H1 (cell line): ENCODE data around the gene SLC39A11. TPM values are rescaled to one million over a fixed set of nuclear protein-coding genes. Genes with fewer than 3 reads are reported as not detected.

ENCODE experiments used
- CTCF ChIA-PET: fragments of 300-600 bp; sonication (Branson Sonifier 250); formaldehyde crosslinking; loops from one replicate; lab custom pipeline; 2021; ENCODE audit not compliant: partially characterized antibody; lab: Charles Lee
- POLR2A ChIA-PET: fragments of 300-600 bp; sonication (Branson Sonifier 250); formaldehyde crosslinking; loops from one replicate; lab custom pipeline; 2021; ENCODE audit warnings: inconsistent platforms; ENCODE audit not compliant: partially characterized antibody; lab: Charles Lee
- DNase-seq, 2 experiments: peaks; one replicate each; pipeline versions ENCODE4 v3.0.0 to v3.0.0-alpha.2; 2010 to 2022; ENCODE audit warnings: low spot score in 2 of 2, low read depth in 1 of 2, mixed read lengths in 1 of 2
- FAIRE-seq: peaks from 2 replicates; lab custom pipeline; 2011; peaks lifted over from hg19 to GRCh38; lab: Jason Lieb, UNC
- H2AFZ ChIP-seq: 2 replicates; pipeline ENCODE4 v1.8.1; 2012; ENCODE audit warnings: low read length, inconsistent platforms
- H2AK5ac ChIP-seq: 2 replicates; pipeline ENCODE4 v1.6.1; 2013; ENCODE audit warnings: low read depth, low read length
- H2BK120ac ChIP-seq: replicated peaks from 2 replicates; pipeline ENCODE3; 2013; ENCODE audit warnings: low read depth, low read length, inconsistent platforms
- H2BK12ac ChIP-seq: 2 replicates; pipeline ENCODE4 v1.6.1; 2013; ENCODE audit warnings: low read depth, low read length
- H2BK15ac ChIP-seq: 2 replicates; pipeline ENCODE4 v1.6.1; 2013; ENCODE audit warnings: low read length
- H2BK20ac ChIP-seq: 2 replicates; pipeline ENCODE4 v1.6.1; 2013; ENCODE audit warnings: low read length
- H2BK5ac ChIP-seq: 2 replicates; pipeline ENCODE4 v1.6.1; 2013; ENCODE audit warnings: low read depth, low read length
- H3K14ac ChIP-seq: 2 replicates; pipeline ENCODE4 v1.6.1; 2013; ENCODE audit warnings: inconsistent platforms; ENCODE audit not compliant: insufficient read length
- H3K18ac ChIP-seq: 2 replicates; pipeline ENCODE4 v1.6.1; 2013; ENCODE audit warnings: low read length; ENCODE audit errors: extremely low read depth
- H3K23ac ChIP-seq: 2 replicates; pipeline ENCODE4 v1.6.1; 2013; ENCODE audit warnings: inconsistent platforms; ENCODE audit not compliant: insufficient read length
- H3K23me2 ChIP-seq: 2 replicates; pipeline ENCODE4 v1.6.1; 2013; ENCODE audit warnings: low read depth, low read length
- H3K27ac ChIP-seq: 2 replicates; pipeline ENCODE4 v1.6.1; 2011; ENCODE audit warnings: low read depth, low read length, inconsistent platforms
- H3K27me3 ChIP-seq, 4 experiments: replicated peaks in 1 of 4; 1 replicate in 1 of 4; 2 replicates in 3 of 4; pipeline versions ENCODE4 v1.6.1 to v1.8.1; 2011 to 2013; ENCODE audit warnings: low read length in 3 of 4, mild to moderate bottlenecking in 3 of 4, inconsistent platforms in 2 of 4, mixed read lengths in 2 of 4, moderate library complexity in 1 of 4; ENCODE audit not compliant: control insufficient read depth in 3 of 4, insufficient read depth in 3 of 4; ENCODE audit errors: extremely low read depth in 1 of 4
- H3K36me3 ChIP-seq, 4 experiments: 2 replicates each; pipeline versions ENCODE4 v1.6.1 to v1.8.1; 2011 to 2013; ENCODE audit warnings: mild to moderate bottlenecking in 4 of 4, low read length in 3 of 4, moderate library complexity in 2 of 4, control low read depth in 1 of 4, inconsistent platforms in 1 of 4; ENCODE audit not compliant: insufficient read depth in 4 of 4, control insufficient read depth in 2 of 4
- H3K4ac ChIP-seq: replicated peaks from 2 replicates; pipeline ENCODE3; 2013; ENCODE audit warnings: low read length, low read depth, mixed read lengths, inconsistent platforms; ENCODE audit not compliant: insufficient read length
- H3K4me1 ChIP-seq, 4 experiments: replicated peaks in 1 of 4; 1 replicate in 1 of 4; 2 replicates in 3 of 4; pipeline versions ENCODE4 v1.6.1 to v1.8.1; 2011 to 2013; ENCODE audit warnings: low read length in 3 of 4, inconsistent platforms in 2 of 4, mixed read lengths in 1 of 4; ENCODE audit not compliant: insufficient read depth in 4 of 4, control insufficient read depth in 3 of 4
- H3K4me2 ChIP-seq, 2 experiments: 2 replicates each; pipeline versions ENCODE4 v1.6.1 to v1.8.1; 2011 to 2013; ENCODE audit warnings: low read depth in 2 of 2, low read length in 2 of 2, control low read depth in 1 of 2, inconsistent platforms in 1 of 2, mild to moderate bottlenecking in 1 of 2; ENCODE audit not compliant: insufficient read depth in 1 of 2
- H3K4me3 ChIP-seq, 4 experiments: fragments of 200-600, 300-600 bp in 1 of 4; sonication (generic), shearing (Covaris generic), sonication (Bioruptor Twin) in 1 of 4; 2 replicates each; pipeline versions ENCODE4 v1.5.1 to v1.8.1; 2011 to 2016; ENCODE audit warnings: low read length in 4 of 4, low read depth in 3 of 4, control low read depth in 2 of 4, inconsistent platforms in 2 of 4, mild to moderate bottlenecking in 2 of 4, mixed read lengths in 1 of 4, moderate library complexity in 1 of 4; ENCODE audit not compliant: insufficient read depth in 2 of 4; ENCODE audit errors: extremely low read depth in 1 of 4
- H3K56ac ChIP-seq: replicated peaks from 2 replicates; pipeline ENCODE3; 2013; ENCODE audit warnings: low read depth, mild to moderate bottlenecking, mixed read lengths, low read length, inconsistent platforms; ENCODE audit not compliant: insufficient read length
- H3K79me1 ChIP-seq: 2 replicates; pipeline ENCODE4 v1.6.1; 2013; ENCODE audit warnings: low read depth, low read length, control low read depth
- H3K79me2 ChIP-seq, 2 experiments: 2 replicates each; pipeline versions ENCODE4 v1.6.1 to v1.8.1; 2012 to 2013; ENCODE audit warnings: low read length in 2 of 2, mild to moderate bottlenecking in 2 of 2, inconsistent platforms in 1 of 2; ENCODE audit not compliant: insufficient read depth in 2 of 2, control insufficient read depth in 1 of 2
- H3K9ac ChIP-seq, 4 experiments: replicated peaks in 1 of 4; 1 replicate in 1 of 4; 2 replicates in 3 of 4; pipeline versions ENCODE4 v1.6.1 to v1.8.1; 2011 to 2013; ENCODE audit warnings: low read depth in 3 of 4, low read length in 3 of 4, control low read depth in 2 of 4, mild to moderate bottlenecking in 2 of 4, moderate library complexity in 2 of 4, inconsistent platforms in 1 of 4; ENCODE audit errors: extremely low read depth in 1 of 4
- H3K9me3 ChIP-seq, 2 experiments: 2 replicates each; pipeline versions ENCODE4 v1.6.1 to v1.8.1; 2012 to 2013; ENCODE audit warnings: mild to moderate bottlenecking in 2 of 2, moderate library complexity in 2 of 2, control low read depth in 1 of 2, inconsistent platforms in 1 of 2, low read depth in 1 of 2, low read length in 1 of 2, mixed read lengths in 1 of 2; ENCODE audit not compliant: insufficient read depth in 2 of 2
- H4K20me1 ChIP-seq, 2 experiments: replicated peaks in 1 of 2; 2 replicates each; pipeline versions ENCODE3 to v1.8.1; 2011 to 2013; ENCODE audit warnings: inconsistent platforms in 2 of 2, low read length in 2 of 2, mild to moderate bottlenecking in 1 of 2; ENCODE audit not compliant: insufficient read depth in 2 of 2, control insufficient read depth in 1 of 2
- H4K5ac ChIP-seq: 2 replicates; pipeline ENCODE4 v1.6.1; 2013; ENCODE audit warnings: low read length, low read depth, mixed read lengths, inconsistent platforms; ENCODE audit not compliant: insufficient read length
- H4K8ac ChIP-seq: 2 replicates; pipeline ENCODE4 v1.8.0; 2013; ENCODE audit warnings: mild to moderate bottlenecking, moderate library complexity, low read length, inconsistent platforms; ENCODE audit not compliant: insufficient read depth; ENCODE audit errors: extremely low read depth
- H4K91ac ChIP-seq: replicated peaks from 2 replicates; pipeline ENCODE3; 2013; ENCODE audit warnings: low read length, mixed read lengths, inconsistent platforms; ENCODE audit not compliant: insufficient read length
- SP2 ChIP-seq: IDR thresholded peaks from 2 replicates; pipeline ENCODE4 v1.6.1; 2012; ENCODE audit warnings: mild to moderate bottlenecking, low read length, inconsistent platforms
- WGBS, 2 experiments: shearing (Covaris generic) in 1 of 2; methylation state at CpG; one replicate each; pipeline versions ENCODE4 v1.1.6 to v1.1.7; 2013 to 2015; ENCODE audit warnings: low lambda C conversion rate in 2 of 2, mixed read lengths in 2 of 2, inconsistent platforms in 1 of 2, low coverage in 1 of 2, missing lambda C conversion rate in 1 of 2; ENCODE audit not compliant: insufficient replicate concordance in 2 of 2, insufficient coverage in 1 of 2, insufficient read length in 1 of 2; ENCODE audit errors: extremely low coverage in 1 of 2, missing lambda C conversion rate in 1 of 2; 5-methylcytosine and 5-hydroxymethylcytosine counted together
- polyA plus RNA-seq, 7 experiments: library from polyadenylated mRNA; depleted of rRNA in 3 of 7; stranded (reverse) in 5 of 7; unstranded in 2 of 7; fragments of >200 nt in 5 of 7; fragments of 200-250 nt in 2 of 7; gene quantifications; 1 replicate in 5 of 7; 2 replicates in 1 of 7; 4 replicates in 1 of 7; pipeline versions ENCODE4 v1.2.1 to v1.2.3, GENCODE V29; 2011 to 2013; ENCODE audit warnings: missing spikeins in 2 of 7, mixed read lengths in 2 of 7
- total RNA-seq: library from RNA; stranded (reverse); fragmentation: NEBNext Ultra II Directional; extraction: Animal tissue kit (Norgen Biotek cat#: 25700); gene quantifications from 2 replicates; pipeline ENCODE4 v1.2.1, GENCODE V29; 2021

SLC39A11 gene
- total and polyA plus RNA-seq, 2 of the 8 experiments (the other 6 are each of a cell fraction or from before 2014, with no cell fraction given), result 12.2 to 19.6 TPM

GRCh38 chr17:73039282-73039681, 53.2 kb downstream of the SLC39A11 start:
- Histone ChIP-seq H2BK5ac (no peak overlapping the region), H2BK12ac (no peak overlapping the region), H3K4ac (no peak overlapping the region), H2AK5ac (no peak overlapping the region), H4K20me1 (no peaks in the 10 kb centered on the region), H2BK120ac (no peak overlapping the region), H3K79me1 (no peaks in the 10 kb centered on the region), H3K18ac (no peak overlapping the region), H3K36me3 (no peaks in the 10 kb centered on the region), H3K56ac (no peak overlapping the region), H4K91ac (no peak overlapping the region), H3K4me2 (no peak overlapping the region), H3K4me1 (no peaks in the 10 kb centered on the region), H3K27ac (no peak overlapping the region), H2AFZ (no peak overlapping the region), H4K8ac (no peak overlapping the region), H3K14ac (no peak overlapping the region), H4K5ac (no peak overlapping the region), H3K9ac (no peak overlapping the region), H3K4me3 (no peak overlapping the region), H3K23me2 (no peaks in the 10 kb centered on the region), H3K27me3 (no peaks in the 10 kb centered on the region), H2BK20ac (no peak overlapping the region), H3K9me3 (no peaks in the 10 kb centered on the region), H3K79me2 (no peaks in the 10 kb centered on the region), H3K23ac (no peak overlapping the region), H2BK15ac (no peak overlapping the region)
- DNase-seq, result no peak
- no peak for FAIRE-seq
- CTCF ChIA-PET, result interaction anchor here (1.6 kb wide), 1 partner anchor 53 kb away, joined by 7 read pairs; no protein-coding TSS in a partner anchor
- POLR2A ChIA-PET, result no interaction called here
- WGBS, 2 experiments, result 94% methylated on average over 9 of the region's 9 CpGs; no CpG with 5 or more reads in 1 of the 2 experiments
- TF ChIP-seq SP2, result no peak
